ENCODE data around the gene SMAD7. TPM values are rescaled to one million over a fixed set of nuclear protein-coding genes. Genes with fewer than 3 reads are reported as not detected.

SMAD7 gene
- total RNA-seq, 4 donors from 2014 or later = 41.2 to 76.0 (median 55.2) TPM

DNA sequence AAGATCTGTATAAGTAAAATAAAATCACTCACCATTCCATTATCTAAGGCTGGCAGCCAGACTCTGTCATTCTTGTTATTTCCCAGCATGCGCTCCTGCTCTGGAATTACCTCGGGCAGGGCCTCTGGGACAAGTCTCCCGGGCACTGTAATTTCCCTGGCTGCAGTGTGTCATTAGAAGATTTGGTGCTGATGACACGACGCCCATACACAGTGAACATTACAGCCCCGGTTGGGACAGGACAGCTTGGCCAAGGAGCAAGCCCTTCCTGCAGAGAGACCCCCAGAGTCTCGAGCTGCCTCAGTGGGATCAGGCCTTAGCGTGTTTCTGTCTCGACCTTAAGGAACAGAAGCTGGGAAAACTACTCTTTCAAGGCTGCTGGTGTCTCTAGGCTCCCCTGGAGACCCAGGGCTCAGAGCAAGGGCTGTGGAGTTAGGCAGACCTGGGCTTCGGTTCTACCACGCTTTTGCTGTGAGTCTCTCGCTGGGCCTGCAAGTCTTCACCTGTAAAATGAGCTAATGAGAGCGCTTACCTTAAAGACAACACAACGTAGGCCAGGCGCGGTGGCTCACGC is 39.7 kb downstream of the SMAD7 start:
- no peak overlapping the region for H3K4me3 ChIP-seq
- no peak for ATAC-seq
- TF ChIP-seq POLR2A (IDR thresholded peaks at IDR 0.05) = no peak
- TF ChIP-seq EP300 (IDR thresholded peaks at IDR 0.05) = no peak
- TF ChIP-seq, protein P1, sequence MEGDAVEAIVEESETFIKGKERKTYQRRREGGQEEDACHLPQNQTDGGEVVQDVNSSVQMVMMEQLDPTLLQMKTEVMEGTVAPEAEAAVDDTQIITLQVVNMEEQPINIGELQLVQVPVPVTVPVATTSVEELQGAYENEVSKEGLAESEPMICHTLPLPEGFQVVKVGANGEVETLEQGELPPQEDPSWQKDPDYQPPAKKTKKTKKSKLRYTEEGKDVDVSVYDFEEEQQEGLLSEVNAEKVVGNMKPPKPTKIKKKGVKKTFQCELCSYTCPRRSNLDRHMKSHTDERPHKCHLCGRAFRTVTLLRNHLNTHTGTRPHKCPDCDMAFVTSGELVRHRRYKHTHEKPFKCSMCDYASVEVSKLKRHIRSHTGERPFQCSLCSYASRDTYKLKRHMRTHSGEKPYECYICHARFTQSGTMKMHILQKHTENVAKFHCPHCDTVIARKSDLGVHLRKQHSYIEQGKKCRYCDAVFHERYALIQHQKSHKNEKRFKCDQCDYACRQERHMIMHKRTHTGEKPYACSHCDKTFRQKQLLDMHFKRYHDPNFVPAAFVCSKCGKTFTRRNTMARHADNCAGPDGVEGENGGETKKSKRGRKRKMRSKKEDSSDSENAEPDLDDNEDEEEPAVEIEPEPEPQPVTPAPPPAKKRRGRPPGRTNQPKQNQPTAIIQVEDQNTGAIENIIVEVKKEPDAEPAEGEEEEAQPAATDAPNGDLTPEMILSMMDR (IDR thresholded peaks at IDR 0.05) = no peak
- TF ChIP-seq POLR2AphosphoS5 (IDR thresholded peaks at IDR 0.05) = no peak

DNA sequence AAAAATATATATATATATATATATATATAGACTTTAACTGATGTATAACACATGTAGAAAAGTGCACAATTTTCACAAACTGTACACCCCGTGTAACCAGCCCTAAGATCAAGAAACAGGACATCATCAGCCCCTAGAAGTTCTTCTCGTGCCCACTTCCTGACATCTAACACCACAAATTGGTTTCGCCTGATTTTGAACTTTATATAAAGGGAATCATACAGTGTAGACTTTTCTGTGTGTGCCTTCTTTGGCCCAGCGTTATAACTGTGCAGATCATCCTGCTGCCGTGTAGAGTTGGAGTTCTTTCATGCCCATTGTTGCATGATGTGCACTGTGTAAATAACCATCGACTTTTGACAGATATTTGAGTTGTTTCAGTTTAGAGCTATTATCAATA is 41.0 kb downstream of the SMAD7 start:
- Histone ChIP-seq H3K4me1 (peaks cover 0 to 4% (median 0%) of the 10 kb centered on the region in 3 donors), H3K4me3 (no peak overlapping the region), H3K9me3 (peaks cover 0 to 6% (median 0%) of the 10 kb centered on the region in 3 donors), H3K27me3 (no peaks in the 10 kb centered on the region), H3K27ac (no peak overlapping the region), H3K36me3 (no peaks in the 10 kb centered on the region)
- TF ChIP-seq EP300 (IDR thresholded peaks at IDR 0.05) (no peak), POLR2AphosphoS5 (IDR thresholded peaks at IDR 0.05) (no peak), POLR2A (IDR thresholded peaks at IDR 0.05) (no peak)
- TF ChIP-seq, protein P1 (IDR thresholded peaks at IDR 0.05) = no peak
- 76 to 82% methylated on average over 6 of the region's 6 CpGs for WGBS, 2 donors (ENCODE audit: low coverage in 1 of 2)
- ATAC-seq = no peak

More for the DNA sequence above, 39.7 kb downstream of the SMAD7 start:
- 80 to 97% methylated on average over 4 to 5 of the region's 17 CpGs for WGBS, 2 donors (ENCODE audit: low coverage in 1 of 2)
- H3K9me3 ChIP-seq = no peaks in the 10 kb centered on the region
- H3K4me1 ChIP-seq = peaks cover 0 to 9% (median 0%) of the 10 kb centered on the region in 3 donors
- H3K27ac ChIP-seq = no peak overlapping the region
- no peaks in the 10 kb centered on the region for H3K27me3 ChIP-seq
- H3K36me3 ChIP-seq = no peaks in the 10 kb centered on the region

DNA sequence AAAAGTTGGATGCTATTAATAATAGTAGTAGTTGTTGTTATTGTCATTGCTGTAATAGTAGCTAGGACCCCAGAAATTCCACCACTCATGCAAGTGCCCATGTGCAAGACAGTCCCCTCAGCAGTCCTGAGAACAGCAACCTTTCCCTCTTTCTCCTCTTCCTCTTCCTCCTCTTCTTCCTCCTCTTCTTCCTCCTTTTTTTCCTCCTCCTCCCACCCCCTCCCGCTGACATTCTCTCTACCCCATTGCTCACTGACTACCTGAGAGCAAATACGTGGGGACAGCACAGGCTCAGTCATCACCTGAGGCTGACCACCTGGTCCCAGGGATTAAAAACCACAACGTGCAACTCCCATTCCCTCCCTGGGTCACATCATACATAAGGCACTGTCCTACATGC is 41.8 kb downstream of the SMAD7 start:
- TF ChIP-seq, protein P1 (IDR thresholded peaks at IDR 0.05) = no peak
- TF ChIP-seq POLR2AphosphoS5 (IDR thresholded peaks at IDR 0.05) (no peak), POLR2A (IDR thresholded peaks at IDR 0.05) (no peak), EP300 (IDR thresholded peaks at IDR 0.05) (no peak)
- no peak for ATAC-seq
- 67 to 69% methylated on average over 2 of the region's 3 CpGs for WGBS, 2 donors (ENCODE audit: low coverage in 1 of 2)

DNA sequence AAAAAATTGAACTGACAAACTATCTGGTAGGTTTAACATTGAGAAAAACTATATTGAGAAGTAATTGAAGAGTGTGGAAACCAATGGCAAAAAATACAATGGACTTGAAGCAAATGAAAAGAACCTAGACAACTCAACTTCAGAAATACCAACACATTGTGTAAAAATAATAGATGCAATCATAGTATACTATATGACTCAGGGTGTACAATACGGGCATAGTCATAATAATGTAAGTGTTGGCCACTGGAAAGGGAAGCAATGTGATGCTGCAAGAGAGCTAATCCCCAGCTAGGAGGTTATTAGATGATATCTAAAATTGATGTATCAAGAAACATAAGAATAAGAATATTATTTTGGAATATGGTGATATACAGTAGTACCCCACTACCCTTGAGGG is 45.3 kb downstream of the SMAD7 start:
- peaks cover 0 to 18% (median 16%) of the 10 kb centered on the region in 3 donors for H3K4me1 ChIP-seq
- no peak for ATAC-seq
- H3K36me3 ChIP-seq = no peaks in the 10 kb centered on the region
- H3K27ac ChIP-seq = no peak overlapping the region
- H3K4me3 ChIP-seq = no peak overlapping the region
- peaks cover 0 to 7% (median 0%) of the 10 kb centered on the region in 3 donors for H3K9me3 ChIP-seq
- TF ChIP-seq EP300 (IDR thresholded peaks at IDR 0.05) = no peak
- TF ChIP-seq POLR2AphosphoS5 (IDR thresholded peaks at IDR 0.05) = no peak
- TF ChIP-seq, protein P1 (IDR thresholded peaks at IDR 0.05) = no peak
- no peak for TF ChIP-seq POLR2A (IDR thresholded peaks at IDR 0.05)
- no peaks in the 10 kb centered on the region for H3K27me3 ChIP-seq
- WGBS, 2 donors (ENCODE audit: low coverage in 1 of 2) = 87 to 100% methylated on average over 1 of the region's 1 CpG

More for the DNA sequence above, 41.8 kb downstream of the SMAD7 start:
- Histone ChIP-seq H3K4me1 (no peaks in the 10 kb centered on the region), H3K27ac (no peak overlapping the region), H3K36me3 (no peaks in the 10 kb centered on the region), H3K4me3 (no peak overlapping the region), H3K27me3 (no peaks in the 10 kb centered on the region), H3K9me3 (peaks cover 0 to 7% (median 0%) of the 10 kb centered on the region in 3 donors)

DNA sequence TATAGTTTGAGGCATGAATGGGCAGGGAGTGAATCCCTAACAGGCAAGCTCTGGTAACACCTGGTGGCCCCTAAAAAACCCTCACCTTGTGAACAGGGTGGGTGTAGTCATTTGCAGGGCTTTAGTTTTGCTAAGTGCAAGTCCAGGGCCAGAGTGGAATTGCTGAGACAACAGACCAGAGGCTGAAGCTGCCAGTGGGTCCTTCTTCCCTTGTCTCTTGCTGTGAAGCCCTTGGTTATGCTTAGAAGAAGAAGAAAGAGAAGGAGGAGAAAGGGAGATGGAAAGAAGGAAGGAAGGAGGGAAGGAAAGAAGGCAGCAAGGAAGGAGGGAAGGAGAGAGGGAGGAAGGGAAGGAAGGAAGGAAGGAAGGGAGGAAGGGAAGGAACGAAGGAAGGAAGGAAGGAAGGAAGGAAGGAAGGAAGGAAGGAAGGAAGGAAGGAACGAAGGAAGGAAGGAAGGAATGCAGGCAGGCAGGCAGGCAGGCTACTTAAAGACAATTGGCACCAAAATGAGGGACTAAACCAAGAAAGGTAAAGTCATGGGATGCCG is 45.8 kb downstream of the SMAD7 start:
- 90 to 100% methylated on average over 1 to 3 of the region's 3 CpGs for WGBS, 2 donors (ENCODE audit: low coverage in 1 of 2)
- TF ChIP-seq, protein P1 (IDR thresholded peaks at IDR 0.05) = no peak
- TF ChIP-seq EP300 (IDR thresholded peaks at IDR 0.05) (no peak), POLR2AphosphoS5 (IDR thresholded peaks at IDR 0.05) (no peak), POLR2A (IDR thresholded peaks at IDR 0.05) (no peak)
- H3K36me3 ChIP-seq = no peaks in the 10 kb centered on the region
- H3K27me3 ChIP-seq = no peaks in the 10 kb centered on the region
- no peak for ATAC-seq
- no peak overlapping the region for H3K4me3 ChIP-seq
- H3K9me3 ChIP-seq = peaks cover 0 to 7% (median 0%) of the 10 kb centered on the region in 3 donors
- H3K27ac ChIP-seq = no peak overlapping the region
- peaks cover 0 to 18% (median 16%) of the 10 kb centered on the region in 3 donors for H3K4me1 ChIP-seq
